Spleen (tissue), 11 donors: ENCODE data around the gene ZNF660. TPM values are rescaled to one million over a fixed set of nuclear protein-coding genes. Genes with fewer than 3 reads are reported as not detected.

Experiments
- DNase-seq: peaks from one replicate; pipeline ENCODE4 v3.0.0-alpha.2; 2020
- H3K27ac ChIP-seq, 8 donors: fragments of 200-600 bp; sonication (generic) in 7 of 8; 1 replicate in 4 of 8; 2 replicates in 4 of 8; pipeline versions ENCODE4 v1.5.0 to v1.8.0; 2016 to 2021; ENCODE audit warnings: inconsistent platforms in 4 of 8, mild to moderate bottlenecking in 4 of 8, moderate library complexity in 1 of 8
- H3K27me3 ChIP-seq, 7 donors: fragments of 200-600 bp; sonication (generic) in 6 of 7; replicated peaks in 1 of 7; 1 replicate in 4 of 7; 2 replicates in 3 of 7; pipeline versions ENCODE4 v1.5.0 to v1.8.0; 2016 to 2021; ENCODE audit warnings: inconsistent platforms in 3 of 7, mild to moderate bottlenecking in 1 of 7
- H3K36me3 ChIP-seq, 6 donors: fragments of 200-600 bp; sonication (generic) in 5 of 6; 1 replicate in 4 of 6; 2 replicates in 2 of 6; pipeline versions ENCODE4 v1.5.0 to v1.8.0; 2016 to 2021; ENCODE audit warnings: inconsistent platforms in 2 of 6
- H3K4me1 ChIP-seq, 6 donors: fragments of 200-600 bp; sonication (generic) in 5 of 6; 1 replicate in 3 of 6; 2 replicates in 3 of 6; pipeline versions ENCODE4 v1.5.0 to v1.8.0; 2016 to 2021; ENCODE audit warnings: inconsistent platforms in 3 of 6
- H3K4me3 ChIP-seq, 8 donors: fragments of 200-600 bp; sonication (generic) in 7 of 8; 1 replicate in 4 of 8; 2 replicates in 4 of 8; pipeline versions ENCODE4 v1.5.0 to v1.8.0; 2016 to 2021; ENCODE audit warnings: inconsistent platforms in 4 of 8, mild to moderate bottlenecking in 4 of 8, moderate library complexity in 2 of 8
- H3K9me3 ChIP-seq, 8 donors: fragments of 200-600 bp; sonication (generic) in 7 of 8; 1 replicate in 4 of 8; 2 replicates in 4 of 8; pipeline versions ENCODE4 v1.5.0 to v1.8.0; 2016 to 2021; ENCODE audit warnings: inconsistent platforms in 4 of 8
- CTCF ChIP-seq, 11 experiments: fragments of 200-600 bp in 7 of 11; fragments of 450-650 bp in 4 of 11; sonication (generic) in 4 of 11; IDR thresholded peaks in 8 of 11; conservative IDR thresholded peaks in 3 of 11; 1 replicate in 7 of 11; 2 replicates in 4 of 11; pipeline versions ENCODE4 v1.4.0 to v1.8.0; 2016 to 2021; ENCODE audit warnings: antibody characterized with exemption in 11 of 11, inconsistent platforms in 4 of 11, mild to moderate bottlenecking in 1 of 11
- POLR2A ChIP-seq, 3 donors: fragments of 450-650 bp; IDR thresholded peaks; one replicate each; pipeline ENCODE4 v1.5.1; 2017; ENCODE audit warnings: antibody characterized with exemption in 3 of 3, mild to moderate bottlenecking in 1 of 3
- POLR2AphosphoS5 ChIP-seq, 3 donors: sonication (generic); formaldehyde crosslinking; IDR thresholded peaks; one replicate each; pipeline ENCODE4 v1.5.1; 2017; ENCODE audit warnings: antibody characterized with exemption in 3 of 3
- WGBS, 5 donors: extraction: QIAGEN DNeasy Blood & Tissue Kit in 3 of 5; methylation state at CpG; one replicate each; pipeline versions ENCODE4 v1.1.5 to v1.1.7; 2013 to 2018; 5-methylcytosine and 5-hydroxymethylcytosine counted together
- intact Hi-C: fragments of 100-400 bp; cut with DNase I; formaldehyde crosslinking; loops from one replicate; pipeline ENCODE4 v1.15.0; 2023; ENCODE audit warnings: low total_unique reads
- polyA plus RNA-seq, 3 donors: library from polyadenylated mRNA; stranded (reverse); fragments of 200-250 nt; gene quantifications; one replicate each; pipeline ENCODE4 v1.2.1, GENCODE V29; 2013
- total RNA-seq, 7 donors: library from RNA; depleted of rRNA in 3 of 7; stranded (reverse); fragments of >200 nt in 3 of 7; fragmentation: NEBNext Ultra II Directional in 4 of 7; extraction: Animal tissue kit (Norgen Biotek cat#: 25700) in 4 of 7; gene quantifications; one replicate each; pipeline versions ENCODE4 v1.1.0 to v1.2.1, GENCODE V29; 2016 to 2021
- donor health status: healthy with polysubstance abuse.
- donor health status: DM: no; HTN: no; CAD: no; lungs with moderate emphysema.
- donor health status: DM: no; HTN: no; CAD: no.
- donor health status: Bipolar disorder and iron deficiency.
- donor health status: healthy.
- donor health status: DM: no; HTN: no; CAD: no.
- donor health status: DM: yes; HTN: yes; CAD: no.

The ZNF660 gene
- total and polyA plus RNA-seq, 10 donors = 0.61 to 5.4 (median 3.6) TPM

- Histone ChIP-seq H3K9me3 (no peaks in the 10 kb centered on the region), H3K36me3 (peaks cover 0 to 15% (median 9%) of the 10 kb centered on the region in 6 donors), H3K4me3 (peak within 1 kb of the TSS; percentile 72 to 94 (median 84)), H3K27me3 (no peaks in the 10 kb centered on the region), H3K27ac (peak within 1 kb of the TSS; percentile 80 to 92 (median 88)), H3K4me1 (peaks cover 6 to 38% (median 24%) of the 10 kb centered on the region in 6 donors)
- TF ChIP-seq POLR2AphosphoS5 (IDR thresholded peaks at IDR 0.05) (peak; percentile 83 to 87 (median 84)), CTCF (IDR thresholded peaks at IDR 0.05 in 8 of 11, conservative IDR thresholded peaks at IDR 0.05 in 3 of 11) (peak in 7 of 11 experiments; percentile 10 to 41 (median 22)), POLR2A (IDR thresholded peaks at IDR 0.05) (peak in 1 of 3 donors; percentile 17)
- 0 to 2% (median 0%) methylated on average over 15 to 47 of the region's 47 CpGs for whole genome bisulfite sequencing, 5 donors
- intact Hi-C loops = no loop called here
- peak; percentile 91 for DNase-seq
These were observed 40.2 kb downstream of the ZNF660 start, which contains the start of gene ZNF197 for GRCh38 chr3:44624749-44625480. Gene ZNF197, plus strand, starts transcription at chr3:44625036. Its CDS starts 4,119 bp downstream, at chr3:44629155.

- no peaks in the 10 kb centered on the region for H3K27me3 ChIP-seq
- TF ChIP-seq POLR2A (IDR thresholded peaks at IDR 0.05) (no peak), CTCF (IDR thresholded peaks at IDR 0.05 in 8 of 11, conservative IDR thresholded peaks at IDR 0.05 in 3 of 11) (no peak), POLR2AphosphoS5 (IDR thresholded peaks at IDR 0.05) (no peak)
- intact Hi-C loops = no loop called here
- H3K27ac ChIP-seq = no peak overlapping the region
- DNase-seq = no peak
- WGBS, 5 donors = 88 to 95% (median 90%) methylated on average over 2 of the region's 2 CpGs
- peaks cover 2 to 53% (median 38%) of the 10 kb centered on the region in 6 donors for H3K36me3 ChIP-seq
- H3K9me3 ChIP-seq = no peaks in the 10 kb centered on the region
- no peak overlapping the region for H3K4me3 ChIP-seq
- peaks cover 6 to 43% (median 24%) of the 10 kb centered on the region in 6 donors for H3K4me1 ChIP-seq
These were observed 44.0 kb downstream of the ZNF660 start for GRCh38 chr3:44628716-44629115.

GRCh38 chr3:44632193-44632592 lies 47.4 kb downstream of the ZNF660 start:
- no peak overlapping the region for H3K27ac ChIP-seq
- no peaks in the 10 kb centered on the region for H3K27me3 ChIP-seq
- TF ChIP-seq POLR2A (IDR thresholded peaks at IDR 0.05) (no peak), CTCF (IDR thresholded peaks at IDR 0.05 in 8 of 11, conservative IDR thresholded peaks at IDR 0.05 in 3 of 11) (no peak), POLR2AphosphoS5 (IDR thresholded peaks at IDR 0.05) (no peak)
- H3K9me3 ChIP-seq = peaks cover 0 to 15% (median 8%) of the 10 kb centered on the region in 8 donors
- peaks cover 0 to 19% (median 3%) of the 10 kb centered on the region in 6 donors for H3K4me1 ChIP-seq
- WGBS, 5 donors = 93 to 100% (median 96%) methylated on average over 3 of the region's 3 CpGs
- no peak overlapping the region for H3K4me3 ChIP-seq
- peaks cover 2 to 87% (median 70%) of the 10 kb centered on the region in 6 donors for H3K36me3 ChIP-seq
- intact Hi-C loops = no loop called here
- DNase-seq = no peak

- DNase-seq = no peak
- peaks cover 7 to 100% (median 88%) of the 10 kb centered on the region in 8 donors for H3K9me3 ChIP-seq
- H3K27me3 ChIP-seq = no peaks in the 10 kb centered on the region
- 96 to 100% (median 97%) methylated on average over 4 of the region's 4 CpGs for WGBS, 5 donors
- H3K27ac ChIP-seq = no peak overlapping the region
- H3K4me3 ChIP-seq = peak overlapping the region in 1 of 8 donors; percentile 4
- H3K4me1 ChIP-seq = peaks cover 0 to under 1% (median 0%) of the 10 kb centered on the region in 6 donors
- TF ChIP-seq POLR2A (IDR thresholded peaks at IDR 0.05) (no peak), CTCF (IDR thresholded peaks at IDR 0.05 in 8 of 11, conservative IDR thresholded peaks at IDR 0.05 in 3 of 11) (no peak), POLR2AphosphoS5 (IDR thresholded peaks at IDR 0.05) (no peak)
- intact Hi-C loops = no loop called here
- H3K36me3 ChIP-seq = peaks cover 22 to 70% (median 58%) of the 10 kb centered on the region in 6 donors
These were observed 57.6 kb downstream of the ZNF660 start for GRCh38 chr3:44642337-44642736.
